Gastroesophageal sphincter (tissue), 3 donors: ENCODE results near the gene PTPRD.

ENCODE experiments used
- CTCF ChIP-seq, 4 experiments: fragments of 200-600 bp in 2 of 4; fragments of 450-650 bp in 2 of 4; sonication (generic) in 1 of 4; IDR thresholded peaks; one replicate each; pipeline ENCODE4 v1.5.1; 2017 to 2019; ENCODE audit warnings: antibody characterized with exemption in 4 of 4, mild to moderate bottlenecking in 2 of 4, moderate library complexity in 2 of 4
- POLR2A ChIP-seq, 2 donors: fragments of 450-650 bp; IDR thresholded peaks; one replicate each; pipeline ENCODE4 v1.6.1; 2017; ENCODE audit warnings: antibody characterized with exemption in 2 of 2, mild to moderate bottlenecking in 2 of 2, moderate library complexity in 1 of 2

DNA sequence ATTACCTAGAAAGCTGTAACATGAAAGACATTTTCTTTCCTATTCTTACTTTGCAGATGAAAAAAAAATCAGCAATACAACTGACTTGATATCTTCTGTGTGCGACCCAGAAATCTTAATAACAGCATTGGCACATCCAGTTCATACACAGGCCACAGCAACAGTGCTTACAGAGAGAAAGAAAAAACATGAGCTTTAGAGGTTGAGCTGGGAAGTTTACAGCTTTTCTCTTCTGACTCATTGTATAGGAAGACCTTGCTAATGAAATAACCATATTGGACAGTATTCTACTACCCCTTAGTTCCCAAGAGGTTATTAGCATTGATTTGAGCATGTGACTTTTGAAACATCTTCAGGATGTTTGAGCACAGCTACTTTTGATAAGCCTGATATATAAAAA, 1779.8 kb downstream of the PTPRD start:
- TF ChIP-seq POLR2A (IDR thresholded peaks at IDR 0.05): no peak
- TF ChIP-seq CTCF (IDR thresholded peaks at IDR 0.05): no peak
